K562 (cell line): ENCODE results near the gene PRND. TPM values are rescaled to one million over a fixed set of nuclear protein-coding genes. Genes with fewer than 3 reads are reported as not detected.

ENCODE experiments used
- BDP1 ChIP-seq: IDR thresholded peaks from 3 replicates; pipeline ENCODE4 v1.6.1; 2011; ENCODE audit not compliant: insufficient read length, insufficient read depth
- DNMT1 ChIP-seq: fragments of 450-650 bp; IDR thresholded peaks from 2 replicates; pipeline ENCODE4 v1.6.1; 2016; ENCODE audit warnings: antibody characterized with exemption, mild to moderate bottlenecking
- FUS ChIP-seq: fragments of 200-400 bp; formaldehyde crosslinking; optimal IDR thresholded peaks from 2 replicates; pipeline ENCODE3; 2017; ENCODE audit warnings: low read depth, low read length
- HNRNPL ChIP-seq: fragments of 200-400 bp; formaldehyde crosslinking; IDR thresholded peaks from 2 replicates; pipeline ENCODE4 v1.6.1; 2017; ENCODE audit warnings: low read depth, mild to moderate bottlenecking, low read length
- IRF1 ChIP-seq: sonication (generic); formaldehyde crosslinking; IDR thresholded peaks from 2 replicates; pipeline ENCODE4 v1.8.0; 2022; ENCODE audit warnings: missing genetic modification reagents, mild to moderate bottlenecking, borderline replicate concordance
- KAT7 ChIP-seq: sonication (generic); formaldehyde crosslinking; IDR thresholded peaks from 2 replicates; pipeline ENCODE4 v1.8.0; 2022; ENCODE audit warnings: missing genetic modification reagents, mild to moderate bottlenecking, borderline replicate concordance
- MBD1 ChIP-seq: fragments of 250-450 bp; sonication (Bioruptor Pico); IDR thresholded peaks from 2 replicates; pipeline ENCODE4 v1.8.0; 2022; ENCODE audit warnings: inconsistent platforms
- MCM5 ChIP-seq: fragments of 450-650 bp; IDR thresholded peaks from 2 replicates; pipeline ENCODE4 v1.6.1; 2016; ENCODE audit warnings: low read depth
- NCOA2 ChIP-seq, 2 experiments: fragments of 450-650 bp; IDR thresholded peaks; 2 replicates each; pipeline ENCODE4 v1.6.1; 2018; ENCODE audit warnings: mild to moderate bottlenecking in 2 of 2, moderate library complexity in 1 of 2; ENCODE audit not compliant: partially characterized antibody in 2 of 2
- NCOR1 ChIP-seq: fragments of 450-650 bp; IDR thresholded peaks from 2 replicates; pipeline ENCODE4 v1.6.1; 2016; ENCODE audit warnings: mild to moderate bottlenecking, moderate library complexity
- PATZ1 ChIP-seq: fragments of 250-450 bp; sonication (Bioruptor Pico); IDR thresholded peaks from 2 replicates; pipeline ENCODE4 v1.5.0; 2020; ENCODE audit warnings: mild to moderate bottlenecking, borderline replicate concordance
- SIN3A ChIP-seq, 2 experiments: fragments of 150-350 bp in 1 of 2; IDR thresholded peaks; 2 replicates each; pipeline ENCODE4 v1.6.1; 2011 to 2016; ENCODE audit warnings: borderline replicate concordance in 2 of 2, low read depth in 2 of 2, low read length in 2 of 2, mild to moderate bottlenecking in 2 of 2, moderate library complexity in 2 of 2; ENCODE audit not compliant: control insufficient read depth in 1 of 2
- STAT5B ChIP-seq: fragments of 250-450 bp; sonication (Bioruptor Pico); IDR thresholded peaks from 2 replicates; pipeline ENCODE4 v1.8.0; 2021; ENCODE audit warnings: mild to moderate bottlenecking, inconsistent platforms
- THRB ChIP-seq: fragments of 450-650 bp; formaldehyde crosslinking; conservative IDR thresholded peaks from 2 replicates; pipeline ENCODE4 v1.4.0; 2022; ENCODE audit warnings: mild to moderate bottlenecking, missing genetic modification characterization
- USF1 ChIP-seq: sonication (generic); formaldehyde crosslinking; IDR thresholded peaks from 2 replicates; pipeline ENCODE4 v1.9.0; 2022; ENCODE audit warnings: mild to moderate bottlenecking, missing genetic modification reagents
- ZBTB49 ChIP-seq: sonication (generic); formaldehyde crosslinking; IDR thresholded peaks from 2 replicates; pipeline ENCODE4 v1.8.0; 2022; ENCODE audit warnings: missing genetic modification reagents, mild to moderate bottlenecking, borderline replicate concordance
- ZNF224 ChIP-seq: sonication (generic); formaldehyde crosslinking; IDR thresholded peaks from 2 replicates; pipeline ENCODE4 v1.8.0; 2022; ENCODE audit warnings: mild to moderate bottlenecking, missing genetic modification reagents
- ZNF274 ChIP-seq: IDR thresholded peaks from 2 replicates; pipeline ENCODE4 v1.6.1; 2011; ENCODE audit warnings: low read depth, mild to moderate bottlenecking, low read length, moderate library complexity, borderline replicate concordance
- ZNF3 ChIP-seq: fragments of 250-450 bp; sonication (Bioruptor Pico); IDR thresholded peaks from 2 replicates; pipeline ENCODE4 v1.5.0; 2021; ENCODE audit warnings: mild to moderate bottlenecking, moderate library complexity
- polyA plus RNA-seq, 8 experiments: library from polyadenylated mRNA; depleted of rRNA in 4 of 8; stranded (reverse) in 5 of 8; unstranded in 3 of 8; fragments of >200 nt; fragmentation: Nextera tagmentation in 2 of 8; fragmentation: Illumina TruSeq in 1 of 8; extraction: Ambion mirVana in 2 of 8; extraction: Trizol in 1 of 8; gene quantifications; 2 replicates each; pipeline versions ENCODE4 v1.2.1 to v1.2.3, GENCODE V29; 2011 to 2014; ENCODE audit warnings: inconsistent platforms in 1 of 8, missing spikeins in 1 of 8
- total RNA-seq, 7 experiments: library from RNA; depleted of rRNA in 6 of 7; stranded (reverse); fragments of >200 nt in 6 of 7; fragmentation: Illumina TruSeq in 2 of 7; extraction: Trizol in 2 of 7; gene quantifications; 2 replicates each; pipeline versions ENCODE4 v1.2.1 to v1.2.3, GENCODE V29; 2011 to 2021; ENCODE audit warnings: low replicate concordance in 1 of 7

The PRND gene
- total and polyA plus RNA-seq, 9 of the 15 experiments (the other 6 are each of a cell fraction or from before 2014, with no cell fraction given), result not detected

GRCh38 chr20:4673371-4674001 lies 48.2 kb upstream of the PRND start (continued):
- TF ChIP-seq PATZ1 (CRISPR knock-in tag), result no peak
- no peak for TF ChIP-seq DNMT1
- no peak for TF ChIP-seq ZBTB49 (CRISPR knock-in tag)
- peak; percentile 94 for TF ChIP-seq NCOR1
- TF ChIP-seq IRF1 (CRISPR knock-in tag), result no peak
- no peak for TF ChIP-seq THRB (CRISPR knock-in tag)
- TF ChIP-seq NCOA2 (IDR thresholded peaks at IDR 0.05; ENCODE audit: partially characterized antibody in 2 of 2), result no peak
- no peak for TF ChIP-seq FUS
- TF ChIP-seq USF1 (CRISPR knock-in tag), result no peak
- TF ChIP-seq MCM5, result no peak
- TF ChIP-seq ZNF224 (CRISPR knock-in tag), result no peak
- TF ChIP-seq HNRNPL, result no peak
- TF ChIP-seq ZNF3 (CRISPR knock-in tag), result no peak
- TF ChIP-seq KAT7 (CRISPR knock-in tag), result no peak
- no peak for TF ChIP-seq BDP1
- no peak for TF ChIP-seq STAT5B (CRISPR knock-in tag)
- TF ChIP-seq ZNF274, result no peak
- no peak for TF ChIP-seq MBD1 (CRISPR knock-in tag)
- no peak for TF ChIP-seq SIN3A (IDR thresholded peaks at IDR 0.05; ENCODE audit: borderline replicate concordance in 2 of 2, control insufficient read depth in 1 of 2, low read depth in 2 of 2, low read length in 2 of 2)
